Glomerular visceral epithelial cell (primary cell): ENCODE data around the gene AP3D1.

ENCODE experiments used
- DNase-seq: peaks from one replicate; pipeline ENCODE4 v3.0.0-alpha.2; 2016; ENCODE audit errors: extremely low spot score

AP3D1 gene

GRCh38 chr19:2181633-2181997, 30.2 kb upstream of the AP3D1 start:
- DNase-seq: no peak

GRCh38 chr19:2180881-2181632, 29.7 kb upstream of the AP3D1 start:
- no peak for DNase-seq

GRCh38 chr19:2180114-2180513, 28.7 kb upstream of the AP3D1 start:
- no peak for DNase-seq

- DNase-seq: no peak
These were observed 27.7 kb upstream of the AP3D1 start for GRCh38 chr19:2179095-2179494.

GRCh38 chr19:2176337-2176994, 25.1 kb upstream of the AP3D1 start:
- no peak for DNase-seq

- no peak for DNase-seq
These were observed 24.4 kb upstream of the AP3D1 start for GRCh38 chr19:2175742-2176141.

GRCh38 chr19:2173767-2174577, 22.6 kb upstream of the AP3D1 start:
- no peak for DNase-seq

- DNase-seq: no peak
These were observed 22.0 kb upstream of the AP3D1 start for GRCh38 chr19:2173388-2173766.

- DNase-seq: no peak
These were observed 20.2 kb upstream of the AP3D1 start for GRCh38 chr19:2171349-2172145.

GRCh38 chr19:2170987-2171348, 19.6 kb upstream of the AP3D1 start:
- DNase-seq: no peak

- DNase-seq: peak; percentile 56
These were observed 18.9 kb upstream of the AP3D1 start for GRCh38 chr19:2170219-2170618.

GRCh38 chr19:2168619-2169424, 17.5 kb upstream of the AP3D1 start:
- peak; percentile 100 for DNase-seq

- peak; percentile 47 for DNase-seq
These were observed 16.7 kb upstream of the AP3D1 start for GRCh38 chr19:2167896-2168618.

- DNase-seq: no peak
These were observed 15.7 kb upstream of the AP3D1 start for GRCh38 chr19:2166741-2167738.

GRCh38 chr19:2164020-2164998, 12.9 kb upstream of the AP3D1 start:
- peak; percentile 21 for DNase-seq

- DNase-seq: no peak
These were observed 9.0 kb upstream of the AP3D1 start for GRCh38 chr19:2160379-2160778.

GRCh38 chr19:2157452-2157851, 6.1 kb upstream of the AP3D1 start:
- no peak for DNase-seq

- DNase-seq: no peak
These were observed 3.3 kb upstream of the AP3D1 start for GRCh38 chr19:2154587-2155075.
